Nephron progenitor cell (in vitro differentiated cells): ENCODE results near the gene HLX.

Experiments used
- DNase-seq: peaks from one replicate; pipeline ENCODE4 v3.0.0; 2021
- H3K27ac Mint-ChIP-seq: 2 replicates; pipeline ENCODE4 v1.8.0; 2021; ENCODE audit warnings: mild to moderate bottlenecking, moderate library complexity, mixed read lengths
- H3K27me3 Mint-ChIP-seq: 2 replicates; pipeline ENCODE4 v1.8.0; 2021; ENCODE audit warnings: mild to moderate bottlenecking, low read depth, mixed read lengths; ENCODE audit not compliant: poor library complexity
- H3K36me3 Mint-ChIP-seq: 2 replicates; pipeline ENCODE4 v1.8.0; 2021; ENCODE audit warnings: low read depth, mixed read lengths
- H3K4me1 Mint-ChIP-seq: 2 replicates; pipeline ENCODE4 v1.8.0; 2021; ENCODE audit warnings: mixed read lengths
- H3K4me3 Mint-ChIP-seq: 2 replicates; pipeline ENCODE4 v1.8.0; 2021; ENCODE audit warnings: mild to moderate bottlenecking, moderate library complexity, mixed read lengths
- H3K9me3 Mint-ChIP-seq: 2 replicates; pipeline ENCODE4 v1.8.0; 2021; ENCODE audit warnings: mild to moderate bottlenecking, moderate library complexity, mixed read lengths
- CTCF ChIP-seq: fragments of 200-600 bp; sonication (generic); IDR thresholded peaks from 2 replicates; pipeline ENCODE4 v1.5.0; 2021; ENCODE audit warnings: antibody characterized with exemption

Gene HLX

GRCh38 chr1:220918285-220918951 is 39.2 kb downstream of the HLX start:
- no peak for TF ChIP-seq CTCF
- H3K9me3 Mint-ChIP-seq = no peaks in the 10 kb centered on the region
- no peak overlapping the region for H3K4me3 Mint-ChIP-seq
- H3K27ac Mint-ChIP-seq = peak overlapping the region; percentile 72
- DNase-seq = no peak
- peaks cover 85% of the 10 kb centered on the region for H3K4me1 Mint-ChIP-seq
- no peaks in the 10 kb centered on the region for H3K36me3 Mint-ChIP-seq
- H3K27me3 Mint-ChIP-seq = peaks cover 10% of the 10 kb centered on the region

- no peak for TF ChIP-seq CTCF
- DNase-seq = no peak
- Mint-ChIP-seq H3K9me3 (no peaks in the 10 kb centered on the region), H3K27ac (no peak overlapping the region), H3K36me3 (no peaks in the 10 kb centered on the region), H3K4me3 (no peak overlapping the region), H3K27me3 (peaks cover 9% of the 10 kb centered on the region), H3K4me1 (peaks cover 66% of the 10 kb centered on the region)
These were observed 41.7 kb downstream of the HLX start for GRCh38 chr1:220920967-220921366.

GRCh38 chr1:220921498-220921897 is 42.3 kb downstream of the HLX start:
- Mint-ChIP-seq H3K27ac (no peak overlapping the region), H3K27me3 (peaks cover 9% of the 10 kb centered on the region), H3K9me3 (no peaks in the 10 kb centered on the region), H3K4me1 (peaks cover 66% of the 10 kb centered on the region), H3K4me3 (no peak overlapping the region), H3K36me3 (no peaks in the 10 kb centered on the region)
- DNase-seq = no peak
- TF ChIP-seq CTCF = no peak

DNA sequence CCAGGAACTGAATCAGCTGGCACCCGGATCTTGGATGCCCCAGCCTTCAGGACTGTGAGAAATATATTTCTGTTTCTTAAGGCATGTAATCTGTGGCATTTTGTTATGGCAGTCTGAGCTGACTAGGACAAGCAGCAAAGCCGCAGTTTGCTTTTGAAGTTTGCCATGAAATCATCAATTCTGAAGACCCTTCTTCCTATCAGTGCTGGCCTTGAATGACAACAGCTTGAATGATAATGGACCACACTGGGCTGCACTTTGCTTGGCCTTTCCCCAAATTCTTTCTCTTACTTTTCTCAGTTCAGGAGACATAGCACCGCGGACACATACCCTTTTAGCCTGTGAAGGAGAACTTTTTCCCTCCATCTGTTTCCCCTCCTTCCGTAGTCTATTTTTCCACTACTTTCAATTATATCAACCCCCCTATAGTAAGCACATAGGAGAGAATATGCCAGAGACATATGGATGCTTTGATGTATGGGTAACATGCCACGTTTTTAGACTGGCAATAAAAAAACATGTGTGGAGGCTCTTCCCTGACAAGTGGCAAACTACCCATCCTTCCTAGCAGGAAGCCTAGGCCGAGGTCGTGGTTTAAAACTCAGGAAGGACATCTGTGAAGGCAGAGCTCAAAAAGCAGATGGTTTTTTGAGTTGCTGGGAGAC is 42.9 kb downstream of the HLX start:
- no peak for TF ChIP-seq CTCF
- Mint-ChIP-seq H3K27me3 (peaks cover 13% of the 10 kb centered on the region), H3K4me1 (peaks cover 63% of the 10 kb centered on the region), H3K27ac (no peak overlapping the region), H3K4me3 (no peak overlapping the region), H3K9me3 (no peaks in the 10 kb centered on the region), H3K36me3 (no peaks in the 10 kb centered on the region)
- DNase-seq = no peak

GRCh38 chr1:220922951-220923350 is 43.7 kb downstream of the HLX start:
- Mint-ChIP-seq H3K27ac (no peak overlapping the region), H3K4me3 (no peak overlapping the region), H3K27me3 (peaks cover 13% of the 10 kb centered on the region), H3K9me3 (no peaks in the 10 kb centered on the region), H3K36me3 (no peaks in the 10 kb centered on the region), H3K4me1 (peaks cover 63% of the 10 kb centered on the region)
- no peak for DNase-seq
- TF ChIP-seq CTCF = no peak
